ENCODE measurements around the gene FTCDNL1.

FTCDNL1 gene

DNA sequence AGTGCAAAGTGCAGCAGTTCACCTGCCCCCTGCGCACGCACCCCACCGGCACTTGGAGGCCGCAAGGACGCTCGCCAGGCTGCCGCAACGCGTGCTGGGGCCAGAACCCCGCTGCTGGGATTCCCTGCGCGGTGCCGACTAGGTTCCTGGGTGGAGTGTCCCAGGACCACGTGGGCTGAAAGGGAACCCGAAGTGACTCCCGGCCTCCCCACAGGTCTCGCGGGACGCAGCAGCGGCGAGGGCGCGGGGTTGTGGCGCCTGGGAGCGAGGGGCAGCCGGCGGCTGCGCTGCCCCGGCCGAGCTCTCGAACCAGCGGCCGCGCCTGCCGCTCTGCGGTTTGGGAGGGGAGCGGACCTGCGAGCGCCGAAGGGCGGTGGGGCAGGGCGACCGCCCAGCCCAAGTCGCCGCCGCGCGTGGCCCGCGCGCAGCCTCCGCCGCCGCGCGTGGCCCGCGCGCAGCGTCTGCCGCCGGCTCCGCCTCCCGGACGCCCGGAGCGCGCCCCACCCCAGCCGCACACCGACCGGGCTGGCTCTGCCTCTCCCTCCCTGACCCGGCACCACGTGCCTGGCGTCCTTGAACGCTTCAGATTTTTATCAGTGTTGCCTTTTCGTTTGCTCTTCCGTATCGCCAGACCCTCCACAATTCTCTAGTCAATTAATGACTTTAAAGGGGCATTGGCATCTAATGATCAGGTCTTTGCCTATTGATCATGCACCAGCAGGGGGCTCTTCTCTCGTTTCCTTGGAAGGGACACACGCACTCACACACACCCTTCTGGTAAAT is at the start of gene FTCDNL1:
Gene FTCDNL1, minus strand, starts transcription at position 475 of the 783 bp plus-strand sequence. CDS start 2,230 bp downstream, outside the sequence.
- in situ Hi-C loops (cut with MboI; ENCODE audit: low sequenced_read_pairs) = no loop called here

DNA sequence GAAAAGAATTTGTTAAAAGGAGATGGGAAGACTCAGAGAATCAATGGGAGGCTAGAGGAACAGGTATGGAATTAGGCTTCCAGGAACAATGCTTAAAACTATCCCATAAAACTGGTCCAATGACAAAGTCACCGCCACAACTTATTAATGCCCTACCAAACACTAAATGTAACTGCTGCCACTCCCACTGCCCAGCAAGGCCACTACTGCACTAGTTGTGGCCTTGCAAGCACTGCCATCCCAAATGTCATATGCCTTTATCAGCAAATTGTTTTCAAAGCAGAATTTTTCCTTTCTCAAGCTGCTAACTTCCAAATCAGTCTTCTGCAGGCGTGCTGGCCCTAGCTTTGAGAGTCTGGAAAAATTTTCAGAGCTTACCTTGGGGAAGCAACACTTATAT is 45.6 kb upstream of the FTCDNL1 start:
- in situ Hi-C loops (cut with MboI; ENCODE audit: low sequenced_read_pairs) = no loop called here

DNA sequence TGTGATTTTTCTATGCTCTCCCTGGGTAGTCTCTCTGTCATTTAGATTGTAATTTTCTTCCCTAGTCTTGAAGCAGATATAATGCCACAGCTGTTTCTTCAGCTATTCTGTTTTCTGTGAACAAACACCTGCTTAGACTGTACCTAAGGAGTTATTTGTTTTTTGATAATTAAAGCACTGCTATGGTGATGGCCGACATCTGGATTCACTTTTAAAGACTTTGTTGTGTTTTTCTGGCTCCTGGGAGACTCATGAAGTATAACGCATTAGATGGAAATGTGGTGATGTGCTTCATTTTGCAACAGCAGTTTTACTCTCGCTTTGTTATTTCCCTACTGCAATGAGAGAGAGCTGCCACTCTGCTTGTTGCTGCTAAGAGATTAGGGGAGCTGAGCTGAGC is 44.4 kb upstream of the FTCDNL1 start:
- in situ Hi-C loops (cut with MboI; ENCODE audit: low sequenced_read_pairs) = no loop called here

GRCh38 chr2:199883474-199884212 is 32.7 kb upstream of the FTCDNL1 start:
- in situ Hi-C loops (cut with MboI; ENCODE audit: low sequenced_read_pairs) = no loop called here

DNA sequence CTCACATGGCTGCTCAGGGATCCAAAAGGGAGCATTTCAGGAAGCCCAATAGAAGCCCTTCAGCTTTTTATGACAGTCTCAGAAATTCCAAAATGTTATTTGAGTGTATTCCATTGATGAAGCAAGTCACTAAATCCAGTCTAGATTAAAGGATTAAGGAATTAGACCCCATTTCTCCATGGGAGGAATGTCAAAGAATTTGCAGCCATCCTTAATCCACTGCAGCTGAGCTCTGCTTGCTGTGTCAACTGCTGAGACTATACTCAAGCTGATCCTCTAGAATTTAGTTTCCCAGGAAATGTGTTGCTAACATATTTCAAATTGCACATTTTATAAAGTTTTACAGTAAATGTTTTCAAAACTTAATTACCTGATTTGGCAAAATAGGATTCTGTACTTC is 31.7 kb upstream of the FTCDNL1 start:
- in situ Hi-C loops (cut with MboI; ENCODE audit: low sequenced_read_pairs) = no loop called here

DNA sequence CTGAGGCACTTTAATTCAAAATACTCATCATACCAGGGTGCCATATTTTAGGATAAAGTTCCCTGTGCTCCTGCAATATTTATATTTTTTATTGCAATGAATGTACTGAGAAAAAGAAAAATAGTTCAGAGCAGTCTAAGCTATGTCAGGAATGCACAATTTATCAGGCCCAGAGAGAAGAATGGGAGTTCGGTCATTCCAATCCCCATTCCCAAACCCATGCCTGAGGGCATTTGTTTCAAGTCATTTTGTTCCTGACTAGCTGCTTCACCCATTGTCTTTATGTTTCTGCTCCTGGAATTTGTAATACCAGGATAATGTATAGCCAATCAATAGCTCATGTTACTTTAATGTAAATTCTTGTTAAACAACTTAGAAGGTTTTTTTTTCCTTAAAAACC is 24.4 kb upstream of the FTCDNL1 start:
- in situ Hi-C loops (cut with MboI; ENCODE audit: low sequenced_read_pairs) = no loop called here

GRCh38 chr2:199874209-199874608 is 23.2 kb upstream of the FTCDNL1 start:
- in situ Hi-C loops (cut with MboI; ENCODE audit: low sequenced_read_pairs) = no loop called here

DNA sequence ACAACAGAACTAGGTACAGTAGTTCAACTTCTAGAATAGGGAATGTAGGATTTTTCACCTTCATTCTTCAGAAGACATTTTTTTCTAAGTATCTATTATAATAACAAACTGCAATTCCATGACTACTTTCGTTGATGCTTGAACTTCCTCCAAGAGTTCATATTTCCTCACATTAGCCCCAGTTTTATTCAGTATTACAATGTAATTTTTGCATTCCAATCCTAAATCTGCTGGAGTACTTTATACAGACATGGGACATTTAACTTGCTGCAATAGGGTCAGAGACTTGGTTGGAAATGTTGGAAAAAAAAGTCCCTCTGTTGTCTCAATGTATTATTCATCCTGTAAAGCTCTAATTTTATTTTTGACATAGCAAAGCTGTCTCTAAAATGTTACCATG is 19.6 kb upstream of the FTCDNL1 start:
- in situ Hi-C loops (cut with MboI; ENCODE audit: low sequenced_read_pairs) = no loop called here

- in situ Hi-C loops (cut with MboI; ENCODE audit: low sequenced_read_pairs) = no loop called here
Measured at GRCh38 chr2:199869653-199870052, 18.7 kb upstream of the FTCDNL1 start.

DNA sequence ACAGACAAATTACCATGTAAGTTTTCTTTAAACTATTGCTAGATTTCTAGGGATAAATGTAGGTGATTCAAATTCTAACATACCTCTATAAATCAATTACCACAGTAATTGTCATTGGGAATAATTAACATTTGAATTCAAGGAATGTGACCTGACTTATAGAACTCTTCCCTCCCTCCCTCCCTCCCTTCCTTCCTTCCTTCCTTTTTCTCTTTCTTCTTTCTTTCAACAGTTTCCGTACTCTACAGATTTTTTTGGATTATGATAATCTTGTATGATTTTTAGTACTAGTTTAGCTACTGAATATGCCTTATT is 18.2 kb upstream of the FTCDNL1 start:
- in situ Hi-C loops (cut with MboI; ENCODE audit: low sequenced_read_pairs) = no loop called here

DNA sequence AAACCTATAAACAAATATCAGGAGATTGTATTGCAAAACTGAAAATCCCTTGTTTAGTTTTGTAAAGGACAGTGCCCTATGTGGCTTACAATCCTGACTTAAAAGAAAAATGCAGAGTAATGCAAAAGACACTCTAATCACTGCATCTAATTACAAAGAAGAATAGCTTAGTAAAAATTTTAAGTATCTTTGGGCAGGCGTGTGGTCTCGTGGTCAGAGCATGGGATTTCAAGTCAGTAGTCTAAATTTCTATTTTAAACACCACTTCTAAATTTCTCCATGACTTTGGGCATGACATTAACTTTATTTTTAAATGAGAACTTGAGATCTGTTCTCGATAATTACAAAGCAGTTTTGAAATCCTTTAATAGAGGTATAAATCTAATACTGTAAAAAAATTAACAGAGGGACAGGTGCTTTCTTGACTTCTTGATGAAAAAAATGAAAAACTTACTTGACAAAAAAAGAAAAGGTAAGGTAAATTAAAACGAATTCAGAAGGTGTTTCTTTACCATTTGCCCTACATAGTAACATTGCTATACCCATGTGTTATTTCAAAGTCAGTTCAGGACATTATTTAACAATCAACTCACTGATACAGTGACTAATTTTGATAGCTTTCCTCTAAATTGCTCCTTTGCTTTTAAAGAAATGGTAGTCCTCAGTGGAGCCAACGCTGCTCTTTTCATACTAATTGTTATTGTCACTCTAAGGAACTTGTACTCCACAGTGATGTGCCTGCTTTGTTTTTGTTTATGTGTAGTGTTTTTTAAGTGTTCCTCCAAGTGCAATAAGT is 17.6 kb upstream of the FTCDNL1 start:
- in situ Hi-C loops (cut with MboI; ENCODE audit: low sequenced_read_pairs) = no loop called here

DNA sequence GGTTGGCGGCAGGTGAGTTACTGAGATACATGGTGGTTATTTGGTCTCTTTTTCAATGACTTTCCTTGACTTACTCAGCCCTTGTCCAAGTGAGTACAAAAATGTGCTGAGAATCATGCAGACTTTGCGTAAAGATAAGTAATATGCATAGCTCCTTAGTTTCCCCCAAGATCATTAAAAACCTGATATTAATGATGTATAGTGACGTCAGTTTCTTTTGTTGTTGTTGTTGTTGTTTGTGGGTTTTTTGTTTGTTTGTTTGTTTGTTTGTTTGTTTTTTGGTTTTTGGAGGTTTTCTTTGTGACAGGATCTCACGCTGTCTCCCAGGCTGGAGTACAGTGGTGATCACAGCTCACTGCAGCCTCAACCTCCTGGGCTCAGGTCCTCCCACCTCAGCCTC is 14.9 kb upstream of the FTCDNL1 start:
- in situ Hi-C loops (cut with MboI; ENCODE audit: low sequenced_read_pairs) = no loop called here

DNA sequence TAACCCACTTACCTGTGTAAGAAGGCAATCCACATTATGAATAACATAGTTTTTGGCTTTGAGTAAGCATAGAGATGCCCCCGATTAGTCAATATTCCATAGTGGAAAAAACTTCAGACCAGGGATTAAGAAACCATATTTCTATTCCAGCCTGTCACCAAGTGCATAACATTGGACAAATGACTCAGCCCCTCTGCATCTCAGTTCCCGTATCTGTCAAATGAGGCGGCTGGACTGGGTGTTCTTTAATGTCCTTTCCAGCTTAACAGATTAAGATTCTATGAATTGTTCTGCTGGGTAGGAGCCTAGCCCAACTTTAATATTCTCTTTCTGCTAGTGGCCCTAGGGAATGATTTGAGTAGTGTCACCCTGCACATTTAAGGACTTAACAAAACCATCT is 11.8 kb upstream of the FTCDNL1 start:
- in situ Hi-C loops (cut with MboI; ENCODE audit: low sequenced_read_pairs) = no loop called here

DNA sequence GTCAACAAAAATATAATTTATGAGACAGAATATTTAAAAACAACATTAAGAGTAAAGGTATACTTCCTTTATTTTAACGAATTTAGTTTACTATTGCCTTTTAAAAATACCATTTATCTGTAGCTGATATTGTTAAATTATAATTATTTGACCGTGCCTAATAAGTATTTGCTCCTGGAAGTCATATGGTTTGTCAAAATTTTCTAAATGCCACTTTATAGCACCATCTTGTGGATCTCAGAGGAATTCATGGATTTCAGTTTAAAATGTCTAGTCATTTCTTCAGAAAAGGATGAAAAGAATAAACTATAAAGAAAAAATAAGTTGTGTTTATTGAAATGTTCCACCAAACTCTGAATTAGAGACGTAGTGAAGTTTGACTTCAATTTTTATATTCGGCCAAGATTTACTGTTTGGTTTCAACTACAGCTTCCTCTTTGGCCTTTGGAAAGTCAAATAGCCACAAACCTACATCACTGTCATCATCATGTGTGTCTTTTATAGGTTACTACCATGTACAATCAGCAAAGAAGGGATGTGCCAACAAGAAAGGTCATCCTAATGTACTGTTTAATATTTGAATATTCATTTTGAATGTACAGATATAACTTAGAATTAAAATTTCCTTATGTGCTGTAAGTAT is 10.3 kb upstream of the FTCDNL1 start:
- in situ Hi-C loops (cut with MboI; ENCODE audit: low sequenced_read_pairs) = no loop called here

GRCh38 chr2:199855812-199856211 is 4.8 kb upstream of the FTCDNL1 start:
- in situ Hi-C loops (cut with MboI; ENCODE audit: low sequenced_read_pairs) = no loop called here

DNA sequence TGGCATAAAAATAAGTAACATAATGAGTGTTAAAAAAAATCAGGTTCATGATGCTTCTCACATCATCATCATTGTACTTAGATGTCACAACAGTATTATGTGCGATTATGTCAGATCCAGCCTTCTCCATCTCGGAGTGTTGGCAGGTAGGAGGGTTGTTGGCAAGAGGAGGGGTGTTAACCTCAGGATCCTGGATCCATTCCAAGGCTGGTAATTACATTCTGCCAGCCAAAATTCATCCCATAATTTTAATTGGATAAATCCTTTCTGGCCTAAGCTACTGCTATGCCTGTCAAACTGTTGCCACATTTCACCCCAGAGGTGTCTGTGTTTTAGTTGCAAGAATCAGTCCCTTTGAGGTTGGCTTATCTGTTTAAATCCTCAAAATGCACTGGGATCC is 891 bp upstream of the FTCDNL1 start:
- in situ Hi-C loops (cut with MboI; ENCODE audit: low sequenced_read_pairs) = no loop called here

DNA sequence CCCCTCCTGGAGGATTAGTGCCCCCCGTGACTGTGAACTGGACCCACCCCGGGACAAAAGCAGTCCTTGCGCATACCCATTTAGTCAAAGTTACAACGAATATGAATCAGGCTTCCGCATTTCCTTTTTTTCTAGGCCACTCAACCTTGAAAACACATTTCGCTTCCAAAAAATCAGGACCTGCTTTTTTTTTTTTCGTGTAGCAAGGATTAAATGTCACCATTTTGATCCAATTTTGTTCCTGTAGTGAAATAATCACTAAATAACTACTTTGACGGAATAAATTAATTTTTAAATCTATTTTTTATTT is 464 bp upstream of the FTCDNL1 start:
- in situ Hi-C loops (cut with MboI; ENCODE audit: low sequenced_read_pairs) = no loop called here

DNA sequence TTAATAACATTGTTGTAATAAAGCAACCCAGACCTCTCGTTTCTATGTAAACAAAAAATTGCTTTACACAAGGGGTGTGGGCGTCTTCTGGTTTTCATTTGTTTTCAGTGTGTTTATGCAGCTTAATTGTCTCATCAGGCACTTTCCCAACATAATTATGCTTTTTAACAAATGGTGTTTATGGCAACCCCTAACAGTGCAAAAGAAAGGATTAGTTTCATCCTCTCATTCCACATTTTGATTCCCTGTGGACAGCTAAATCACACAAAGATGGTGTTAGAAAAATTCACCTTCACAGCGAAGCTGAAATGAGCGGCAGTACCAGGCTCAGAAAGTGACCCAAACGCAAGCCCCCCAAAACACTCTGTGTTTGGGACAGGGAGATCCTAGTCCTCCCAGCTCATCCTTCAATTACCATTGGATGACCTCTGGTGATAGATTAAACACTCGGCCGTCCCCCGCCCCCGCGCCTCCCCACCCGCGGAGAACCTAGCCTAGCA is 724 bp downstream of the FTCDNL1 start:
- in situ Hi-C loops (cut with MboI; ENCODE audit: low sequenced_read_pairs) = no loop called here

- in situ Hi-C loops (cut with MboI; ENCODE audit: low sequenced_read_pairs) = no loop called here
Measured at GRCh38 chr2:199848389-199849130, 2.4 kb downstream of the FTCDNL1 start.

DNA sequence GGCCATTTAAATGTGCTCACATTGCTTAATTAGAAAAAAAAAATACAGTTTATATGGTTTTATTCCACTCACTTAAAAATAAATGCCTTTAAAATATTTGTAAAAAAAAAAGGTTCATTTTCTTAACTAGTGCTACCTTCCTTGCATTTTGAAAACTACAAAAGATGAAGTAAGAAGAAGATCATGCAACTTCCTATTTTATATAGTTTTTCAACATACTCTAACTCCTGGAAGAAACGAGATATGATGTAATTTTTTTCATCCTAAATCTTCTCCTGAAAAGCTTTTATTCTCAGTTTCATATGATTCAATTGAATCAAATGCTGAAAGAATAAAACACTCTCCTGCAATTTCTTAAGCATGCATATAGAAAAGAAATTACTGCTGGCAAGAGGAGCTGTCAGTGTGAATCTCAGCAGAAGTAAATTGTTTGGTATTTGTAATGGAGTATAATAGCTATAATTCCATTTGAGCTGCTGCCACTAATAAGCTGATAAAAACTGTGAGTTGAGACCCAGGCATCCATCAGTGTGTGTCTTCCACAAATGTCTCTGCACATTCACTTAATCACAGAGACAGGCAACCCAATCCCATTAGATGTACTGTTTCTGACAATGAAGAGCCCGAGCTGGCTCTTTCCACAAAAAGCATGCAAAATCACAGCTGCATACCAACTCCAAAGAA is 3.7 kb downstream of the FTCDNL1 start:
- in situ Hi-C loops (cut with MboI; ENCODE audit: low sequenced_read_pairs) = no loop called here
